GM18526 (cell line): Measurements from ENCODE around the gene CHMP4A.

Experiments used
- POLR2A ChIP-seq: IDR thresholded peaks from 3 replicates; pipeline ENCODE4 v1.6.1; 2011; ENCODE audit not compliant: insufficient read length; ENCODE audit errors: extremely low read depth

CHMP4A gene

DNA sequence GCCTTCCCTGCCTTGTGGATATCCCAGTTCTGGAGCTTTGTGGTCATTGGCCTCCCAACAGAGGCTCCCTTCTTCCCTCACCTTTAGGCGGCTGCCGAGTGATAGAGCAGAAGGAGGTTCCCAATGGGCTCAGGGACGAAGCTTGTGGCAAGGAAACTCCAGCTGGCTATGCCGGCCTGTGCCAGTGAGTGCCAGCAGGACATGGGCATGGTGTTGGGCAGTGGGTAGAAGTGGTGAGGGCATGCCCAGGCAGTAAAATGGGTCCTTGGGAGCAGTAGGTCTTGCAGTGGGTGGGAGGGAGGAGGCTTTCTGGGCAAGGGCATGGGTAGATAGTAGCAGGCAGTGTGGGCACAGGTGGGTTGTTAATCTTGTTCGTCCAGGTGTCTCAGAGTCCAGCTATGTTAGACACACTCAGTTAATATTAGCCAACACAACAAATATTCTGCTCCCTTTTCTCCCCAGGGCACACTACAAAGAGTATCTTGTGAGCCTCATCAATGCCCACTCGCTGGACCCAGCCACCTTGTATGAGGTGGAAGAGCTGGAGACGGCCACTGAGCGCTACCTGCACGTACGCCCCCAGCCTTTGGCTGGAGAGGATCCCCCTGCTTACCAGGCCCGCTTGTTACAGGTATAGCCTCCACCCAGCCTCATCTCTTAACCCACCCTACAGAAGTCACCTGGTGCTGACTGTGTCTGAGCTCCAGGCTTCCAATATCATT is 53.4 kb downstream of the CHMP4A start:
- TF ChIP-seq POLR2A: no peak
